Measurements from ENCODE around the gene GNAQ. TPM values are rescaled to one million over a fixed set of nuclear protein-coding genes. Genes with fewer than 3 reads are reported as not detected.

The GNAQ gene
- total and polyA plus RNA-seq, 4 experiments from 2014 or later = 6.9 to 57.2 (median 34.5) TPM

GRCh38 chr9:78009186-78009585 is 22.4 kb downstream of the GNAQ start:
- DNase-seq = no peak
- Mint-ChIP-seq H3K4me3 (peak overlapping the region in 2 of 8 donors; percentile 15 to 57), H3K27ac (peak overlapping the region in 2 of 7 donors; percentile 58 to 61), H3K4me1 (peaks cover 52 to 85% (median 71%) of the 10 kb centered on the region in 4 donors), H3K36me3 (peaks cover 9 to 18% of the 10 kb centered on the region in 2 donors), H3K27me3 (no peaks in the 10 kb centered on the region), H3K9me3 (peaks cover 0 to 2% (median 0%) of the 10 kb centered on the region in 8 donors)
- ChIA-PET POLR2A (ENCODE audit: partially characterized antibody) (no interaction called here), CTCF (ENCODE audit: partially characterized antibody) (no interaction called here)
- no peak overlapping the region for H3K4me3 ChIP-seq (ENCODE audit: low read length in 2 of 2)
- no peaks in the 10 kb centered on the region for H3K27me3 ChIP-seq (ENCODE audit: insufficient read depth, low read length)
- intact Hi-C loops (cut with micrococcal nuclease) = no loop called here
- no peak overlapping the region for H3K27ac ChIP-seq (ENCODE audit: low read depth, low read length)
- no peaks in the 10 kb centered on the region for H3K36me3 ChIP-seq (ENCODE audit: insufficient read depth, low read length)
- no peaks in the 10 kb centered on the region for H3K9me3 ChIP-seq (ENCODE audit: control insufficient read depth in 1 of 2, low read length in 2 of 2)
- H3K4me1 ChIP-seq (ENCODE audit: insufficient read depth, low read length) = peaks cover 51% of the 10 kb centered on the region

- H3K27me3 ChIP-seq (ENCODE audit: insufficient read depth, low read length) = no peaks in the 10 kb centered on the region
- peaks cover 1 to 12% of the 10 kb centered on the region in 2 donors for H3K36me3 Mint-ChIP-seq
- no peaks in the 10 kb centered on the region for H3K9me3 ChIP-seq (ENCODE audit: control insufficient read depth in 1 of 2, low read length in 2 of 2)
- ChIA-PET CTCF (ENCODE audit: partially characterized antibody) (interaction anchor here (0.9 kb wide), 1 partner anchor 119 kb away, joined by 3 read pairs; no protein-coding TSS in a partner anchor), POLR2A (ENCODE audit: partially characterized antibody) (no interaction called here)
- peak overlapping the region in 1 of 8 donors; percentile 22 for H3K4me3 Mint-ChIP-seq
- intact Hi-C loops (cut with micrococcal nuclease) = no loop called here
- H3K4me1 Mint-ChIP-seq = peaks cover 54 to 95% (median 73%) of the 10 kb centered on the region in 4 donors
- H3K4me3 ChIP-seq (ENCODE audit: low read length in 2 of 2) = no peak overlapping the region
- H3K9me3 Mint-ChIP-seq = no peaks in the 10 kb centered on the region
- peaks cover 61% of the 10 kb centered on the region for H3K4me1 ChIP-seq (ENCODE audit: insufficient read depth, low read length)
- H3K27ac ChIP-seq (ENCODE audit: low read depth, low read length) = no peak overlapping the region
- no peaks in the 10 kb centered on the region for H3K27me3 Mint-ChIP-seq
- DNase-seq = no peak
- no peak overlapping the region for H3K27ac Mint-ChIP-seq
- no peaks in the 10 kb centered on the region for H3K36me3 ChIP-seq (ENCODE audit: insufficient read depth, low read length)
These were observed 24.9 kb downstream of the GNAQ start for GRCh38 chr9:78006734-78007133.

GRCh38 chr9:78005231-78006002 is 26.2 kb downstream of the GNAQ start:
- intact Hi-C loops (cut with micrococcal nuclease) = loop anchor here (2.0 kb wide), 1 partner anchor 29 kb away; no protein-coding TSS in a partner anchor
- peaks cover 41 to 83% (median 63%) of the 10 kb centered on the region in 4 donors for H3K4me1 Mint-ChIP-seq
- no peaks in the 10 kb centered on the region for H3K36me3 ChIP-seq (ENCODE audit: insufficient read depth, low read length)
- H3K27me3 ChIP-seq (ENCODE audit: insufficient read depth, low read length) = no peaks in the 10 kb centered on the region
- H3K4me1 ChIP-seq (ENCODE audit: insufficient read depth, low read length) = peaks cover 51% of the 10 kb centered on the region
- no peaks in the 10 kb centered on the region for H3K9me3 Mint-ChIP-seq
- no peak for DNase-seq
- no peak overlapping the region for H3K27ac Mint-ChIP-seq
- ChIA-PET CTCF (ENCODE audit: partially characterized antibody) (interaction anchor here (6.1 kb wide), 1 partner anchor 29 kb away, joined by 28 read pairs; no protein-coding TSS in a partner anchor), POLR2A (ENCODE audit: partially characterized antibody) (no interaction called here)
- no peaks in the 10 kb centered on the region for H3K9me3 ChIP-seq (ENCODE audit: control insufficient read depth in 1 of 2, low read length in 2 of 2)
- H3K36me3 Mint-ChIP-seq = peaks cover 1 to 8% of the 10 kb centered on the region in 2 donors
- H3K4me3 ChIP-seq (ENCODE audit: low read length in 2 of 2) = no peak overlapping the region
- H3K27me3 Mint-ChIP-seq = no peaks in the 10 kb centered on the region
- H3K27ac ChIP-seq (ENCODE audit: low read depth, low read length) = no peak overlapping the region
- no peak overlapping the region for H3K4me3 Mint-ChIP-seq

- Mint-ChIP-seq H3K27ac (peak overlapping the region in 3 of 7 donors; percentile 2 to 72 (median 7)), H3K9me3 (no peaks in the 10 kb centered on the region), H3K4me1 (peaks cover 36 to 80% (median 60%) of the 10 kb centered on the region in 4 donors), H3K27me3 (no peaks in the 10 kb centered on the region), H3K4me3 (peak overlapping the region in 2 of 8 donors; percentile 4 to 22), H3K36me3 (peaks cover 1 to 8% of the 10 kb centered on the region in 2 donors)
- Histone ChIP-seq H3K4me3 (ENCODE audit: low read length in 2 of 2) (no peak overlapping the region), H3K27me3 (ENCODE audit: insufficient read depth, low read length) (no peaks in the 10 kb centered on the region), H3K4me1 (ENCODE audit: insufficient read depth, low read length) (peaks cover 43% of the 10 kb centered on the region), H3K27ac (ENCODE audit: low read depth, low read length) (no peak overlapping the region), H3K9me3 (ENCODE audit: control insufficient read depth in 1 of 2, low read length in 2 of 2) (no peaks in the 10 kb centered on the region), H3K36me3 (ENCODE audit: insufficient read depth, low read length) (no peaks in the 10 kb centered on the region)
- ChIA-PET CTCF (ENCODE audit: partially characterized antibody) (interaction anchor here (0.6 to 6.1 kb wide), 8 partner anchors 10 to 117 kb away, joined by 3 to 28 read pairs (median 4); no protein-coding TSS in a partner anchor), POLR2A (ENCODE audit: partially characterized antibody) (interaction anchor here (0.8 to 0.9 kb wide), 2 partner anchors 12 to 26 kb away, joined by 3 to 5 read pairs; no protein-coding TSS in a partner anchor)
- intact Hi-C loops (cut with micrococcal nuclease) = loop anchor here (2.0 kb wide), 1 partner anchor 30 kb away; no protein-coding TSS in a partner anchor
- peak in 2 of 5 donors; percentile 9 to 17 for DNase-seq
These were observed 27.0 kb downstream of the GNAQ start for GRCh38 chr9:78004478-78005229.

- intact Hi-C loops (cut with micrococcal nuclease) = loop anchor here (2.0 kb wide), 1 partner anchor 31 kb away; no protein-coding TSS in a partner anchor
- H3K27ac ChIP-seq (ENCODE audit: low read depth, low read length) = no peak overlapping the region
- Mint-ChIP-seq H3K4me1 (peaks cover 34 to 76% (median 58%) of the 10 kb centered on the region in 4 donors), H3K27ac (peak overlapping the region in 1 of 7 donors; percentile 4), H3K4me3 (no peak overlapping the region), H3K36me3 (peaks cover 1 to 12% of the 10 kb centered on the region in 2 donors), H3K9me3 (no peaks in the 10 kb centered on the region), H3K27me3 (no peaks in the 10 kb centered on the region)
- no peaks in the 10 kb centered on the region for H3K9me3 ChIP-seq (ENCODE audit: control insufficient read depth in 1 of 2, low read length in 2 of 2)
- no peak for DNase-seq
- no peaks in the 10 kb centered on the region for H3K36me3 ChIP-seq (ENCODE audit: insufficient read depth, low read length)
- CTCF ChIA-PET (ENCODE audit: partially characterized antibody) = interaction anchor here (0.6 to 6.1 kb wide), 12 partner anchors 9 to 188 kb away, joined by 3 to 28 read pairs (median 4); no protein-coding TSS in a partner anchor
- POLR2A ChIA-PET (ENCODE audit: partially characterized antibody) = interaction anchor here (0.8 to 1.2 kb wide), 3 partner anchors 11 to 29 kb away, joined by 3 to 5 read pairs (median 3); no protein-coding TSS in a partner anchor
- no peak overlapping the region for H3K4me3 ChIP-seq (ENCODE audit: low read length in 2 of 2)
- H3K4me1 ChIP-seq (ENCODE audit: insufficient read depth, low read length) = peaks cover 36% of the 10 kb centered on the region
- no peaks in the 10 kb centered on the region for H3K27me3 ChIP-seq (ENCODE audit: insufficient read depth, low read length)
These were observed 27.9 kb downstream of the GNAQ start for GRCh38 chr9:78003730-78004129.

GRCh38 chr9:78001946-78002731 is 29.5 kb downstream of the GNAQ start:
- Mint-ChIP-seq H3K36me3 (peaks cover 12 to 22% of the 10 kb centered on the region in 2 donors), H3K4me1 (peaks cover 39 to 76% (median 61%) of the 10 kb centered on the region in 4 donors), H3K4me3 (peak overlapping the region in 5 of 8 donors; percentile 2 to 41 (median 26)), H3K27me3 (no peaks in the 10 kb centered on the region), H3K27ac (peak overlapping the region in 5 of 7 donors; percentile 14 to 48 (median 43)), H3K9me3 (no peaks in the 10 kb centered on the region)
- H3K36me3 ChIP-seq (ENCODE audit: insufficient read depth, low read length) = no peaks in the 10 kb centered on the region
- H3K4me3 ChIP-seq (ENCODE audit: low read length in 2 of 2) = no peak overlapping the region
- H3K4me1 ChIP-seq (ENCODE audit: insufficient read depth, low read length) = peaks cover 33% of the 10 kb centered on the region
- intact Hi-C loops (cut with micrococcal nuclease) = no loop called here
- no peaks in the 10 kb centered on the region for H3K9me3 ChIP-seq (ENCODE audit: control insufficient read depth in 1 of 2, low read length in 2 of 2)
- no peak overlapping the region for H3K27ac ChIP-seq (ENCODE audit: low read depth, low read length)
- ChIA-PET CTCF (ENCODE audit: partially characterized antibody) (interaction anchor here (0.9 to 6.1 kb wide), 5 partner anchors 9 to 241 kb away, joined by 3 to 28 read pairs (median 3); no protein-coding TSS in a partner anchor), POLR2A (ENCODE audit: partially characterized antibody) (interaction anchor here (0.5 to 1.2 kb wide), 2 partner anchors 29 to 30 kb away, joined by 3 read pairs; no protein-coding TSS in a partner anchor)
- DNase-seq = no peak
- no peaks in the 10 kb centered on the region for H3K27me3 ChIP-seq (ENCODE audit: insufficient read depth, low read length)
